ENCODE measurements around the gene MRTFB.
"Not testable (repeated sequence)": the region's sequence is repeated elsewhere in the genome, so short reads cannot be mapped to it uniquely, and the experiment has no call there.

MRTFB gene

GRCh38 chr16:14121142-14121541 is 50.0 kb downstream of the MRTFB start:
- H3K27ac Mint-ChIP-seq, result no peak overlapping the region
- H3K4me1 Mint-ChIP-seq, result peaks cover 14% of the 10 kb centered on the region
- no peak overlapping the region for H3K4me3 Mint-ChIP-seq
- no peak for ATAC-seq (ENCODE audit: low read depth)
- no peaks in the 10 kb centered on the region for H3K27me3 Mint-ChIP-seq
- peaks cover 10% of the 10 kb centered on the region for H3K36me3 Mint-ChIP-seq
- DNase-seq (ENCODE audit: low spot score in 2 of 2), result no peak
- H3K9me3 Mint-ChIP-seq, result peaks cover 4% of the 10 kb centered on the region

GRCh38 chr16:14121872-14122271 is 50.8 kb downstream of the MRTFB start:
- H3K36me3 Mint-ChIP-seq, result peaks cover 10% of the 10 kb centered on the region
- peaks cover 14% of the 10 kb centered on the region for H3K4me1 Mint-ChIP-seq
- no peak for DNase-seq (ENCODE audit: low spot score in 2 of 2)
- no peak overlapping the region for H3K27ac Mint-ChIP-seq
- H3K9me3 Mint-ChIP-seq, result peaks cover 4% of the 10 kb centered on the region
- no peaks in the 10 kb centered on the region for H3K27me3 Mint-ChIP-seq
- ATAC-seq (ENCODE audit: low read depth), result no peak
- no peak overlapping the region for H3K4me3 Mint-ChIP-seq

GRCh38 chr16:14122430-14122829 is 51.3 kb downstream of the MRTFB start:
- not testable (repeated sequence) for H3K4me3 Mint-ChIP-seq; H3K27me3 Mint-ChIP-seq; H3K27ac Mint-ChIP-seq; ATAC-seq (ENCODE audit: low read depth); H3K9me3 Mint-ChIP-seq; DNase-seq (ENCODE audit: low spot score in 2 of 2)
- Mint-ChIP-seq H3K36me3 (peaks cover 10% of the 10 kb centered on the region), H3K4me1 (peaks cover 14% of the 10 kb centered on the region)

GRCh38 chr16:14125000-14125681 is 54.0 kb downstream of the MRTFB start:
- no peak overlapping the region for H3K27ac Mint-ChIP-seq
- DNase-seq (ENCODE audit: low spot score in 2 of 2) (no peak), ATAC-seq (ENCODE audit: low read depth) (no peak)
- no peak overlapping the region for H3K4me3 Mint-ChIP-seq
- H3K27me3 Mint-ChIP-seq, result no peaks in the 10 kb centered on the region
- peaks cover 16% of the 10 kb centered on the region for H3K4me1 Mint-ChIP-seq
- H3K9me3 Mint-ChIP-seq, result no peaks in the 10 kb centered on the region
- peaks cover 11% of the 10 kb centered on the region for H3K36me3 Mint-ChIP-seq

- no peaks in the 10 kb centered on the region for H3K27me3 Mint-ChIP-seq
- H3K4me1 Mint-ChIP-seq, result peaks cover 13% of the 10 kb centered on the region
- H3K36me3 Mint-ChIP-seq, result peaks cover 14% of the 10 kb centered on the region
- H3K4me3 Mint-ChIP-seq, result no peak overlapping the region
- no peaks in the 10 kb centered on the region for H3K9me3 Mint-ChIP-seq
- DNase-seq (ENCODE audit: low spot score in 2 of 2) (no peak), ATAC-seq (ENCODE audit: low read depth) (no peak)
- no peak overlapping the region for H3K27ac Mint-ChIP-seq
Observed at GRCh38 chr16:14125708-14126107, 54.6 kb downstream of the MRTFB start.

GRCh38 chr16:14128097-14128496 is 57.0 kb downstream of the MRTFB start:
- H3K27me3 Mint-ChIP-seq, result no peaks in the 10 kb centered on the region
- H3K4me3 Mint-ChIP-seq, result no peak overlapping the region
- H3K9me3 Mint-ChIP-seq, result no peaks in the 10 kb centered on the region
- DNase-seq (ENCODE audit: low spot score in 2 of 2) (no peak), ATAC-seq (ENCODE audit: low read depth) (no peak)
- peaks cover 10% of the 10 kb centered on the region for H3K4me1 Mint-ChIP-seq
- no peak overlapping the region for H3K27ac Mint-ChIP-seq
- peaks cover 11% of the 10 kb centered on the region for H3K36me3 Mint-ChIP-seq

- no peaks in the 10 kb centered on the region for H3K9me3 Mint-ChIP-seq
- ATAC-seq (ENCODE audit: low read depth), result no peak
- DNase-seq (ENCODE audit: low spot score in 2 of 2), result no peak
- no peak overlapping the region for H3K4me3 Mint-ChIP-seq
- no peak overlapping the region for H3K27ac Mint-ChIP-seq
- no peaks in the 10 kb centered on the region for H3K27me3 Mint-ChIP-seq
- H3K4me1 Mint-ChIP-seq, result peaks cover 3% of the 10 kb centered on the region
- H3K36me3 Mint-ChIP-seq, result peaks cover 12% of the 10 kb centered on the region
Observed at GRCh38 chr16:14129502-14129901, 58.4 kb downstream of the MRTFB start.

- H3K9me3 Mint-ChIP-seq, result no peaks in the 10 kb centered on the region
- H3K27ac Mint-ChIP-seq, result no peak overlapping the region
- no peak for ATAC-seq (ENCODE audit: low read depth)
- no peaks in the 10 kb centered on the region for H3K27me3 Mint-ChIP-seq
- peaks cover 21% of the 10 kb centered on the region for H3K36me3 Mint-ChIP-seq
- H3K4me3 Mint-ChIP-seq, result no peak overlapping the region
- H3K4me1 Mint-ChIP-seq, result peaks cover 8% of the 10 kb centered on the region
- DNase-seq (ENCODE audit: low spot score in 2 of 2), result no peak
Observed at GRCh38 chr16:14131774-14132695, 60.9 kb downstream of the MRTFB start.

- Mint-ChIP-seq H3K4me1 (peaks cover 8% of the 10 kb centered on the region), H3K36me3 (peaks cover 19% of the 10 kb centered on the region), H3K27me3 (no peaks in the 10 kb centered on the region), H3K4me3 (no peak overlapping the region), H3K27ac (no peak overlapping the region), H3K9me3 (no peaks in the 10 kb centered on the region)
- DNase-seq (ENCODE audit: low spot score in 2 of 2) (no peak), ATAC-seq (ENCODE audit: low read depth) (no peak)
Observed at GRCh38 chr16:14132696-14133048, 61.6 kb downstream of the MRTFB start.

- peaks cover 10% of the 10 kb centered on the region for H3K4me1 Mint-ChIP-seq
- no peak overlapping the region for H3K27ac Mint-ChIP-seq
- H3K4me3 Mint-ChIP-seq, result no peak overlapping the region
- no peak for ATAC-seq (ENCODE audit: low read depth)
- peaks cover 17% of the 10 kb centered on the region for H3K36me3 Mint-ChIP-seq
- H3K27me3 Mint-ChIP-seq, result no peaks in the 10 kb centered on the region
- no peaks in the 10 kb centered on the region for H3K9me3 Mint-ChIP-seq
- DNase-seq (ENCODE audit: low spot score in 2 of 2), result no peak
Observed at GRCh38 chr16:14133907-14134306, 62.8 kb downstream of the MRTFB start.

GRCh38 chr16:14135704-14136103 is 64.6 kb downstream of the MRTFB start:
- Mint-ChIP-seq H3K27ac (no peak overlapping the region), H3K27me3 (no peaks in the 10 kb centered on the region), H3K36me3 (peaks cover 15% of the 10 kb centered on the region), H3K4me3 (no peak overlapping the region), H3K4me1 (peaks cover 10% of the 10 kb centered on the region), H3K9me3 (no peaks in the 10 kb centered on the region)
- ATAC-seq (ENCODE audit: low read depth) (no peak), DNase-seq (ENCODE audit: low spot score in 2 of 2) (no peak)

GRCh38 chr16:14139872-14140271 is 68.8 kb downstream of the MRTFB start:
- H3K4me1 Mint-ChIP-seq, result peaks cover 8% of the 10 kb centered on the region
- H3K36me3 Mint-ChIP-seq, result peaks cover 18% of the 10 kb centered on the region
- no peaks in the 10 kb centered on the region for H3K9me3 Mint-ChIP-seq
- no peaks in the 10 kb centered on the region for H3K27me3 Mint-ChIP-seq
- H3K27ac Mint-ChIP-seq, result no peak overlapping the region
- no peak overlapping the region for H3K4me3 Mint-ChIP-seq
- ATAC-seq (ENCODE audit: low read depth) (no peak), DNase-seq (ENCODE audit: low spot score in 2 of 2) (no peak)

GRCh38 chr16:14140923-14141322 is 69.8 kb downstream of the MRTFB start:
- DNase-seq (ENCODE audit: low spot score in 2 of 2), result no peak
- Mint-ChIP-seq H3K9me3 (no peaks in the 10 kb centered on the region), H3K4me3 (no peak overlapping the region), H3K27ac (no peak overlapping the region), H3K36me3 (peaks cover 15% of the 10 kb centered on the region), H3K4me1 (peaks cover 4% of the 10 kb centered on the region), H3K27me3 (no peaks in the 10 kb centered on the region)
- ATAC-seq (ENCODE audit: low read depth), result no peak

- ATAC-seq (ENCODE audit: low read depth), result no peak
- no peaks in the 10 kb centered on the region for H3K4me1 Mint-ChIP-seq
- H3K36me3 Mint-ChIP-seq, result peaks cover 16% of the 10 kb centered on the region
- H3K27ac Mint-ChIP-seq, result no peak overlapping the region
- H3K4me3 Mint-ChIP-seq, result no peak overlapping the region
- no peak for DNase-seq (ENCODE audit: low spot score in 2 of 2)
- H3K9me3 Mint-ChIP-seq, result no peaks in the 10 kb centered on the region
- H3K27me3 Mint-ChIP-seq, result no peaks in the 10 kb centered on the region
Observed at GRCh38 chr16:14146445-14146844, 75.3 kb downstream of the MRTFB start.
